ENCODE data around the gene IFNAR2.

DNA sequence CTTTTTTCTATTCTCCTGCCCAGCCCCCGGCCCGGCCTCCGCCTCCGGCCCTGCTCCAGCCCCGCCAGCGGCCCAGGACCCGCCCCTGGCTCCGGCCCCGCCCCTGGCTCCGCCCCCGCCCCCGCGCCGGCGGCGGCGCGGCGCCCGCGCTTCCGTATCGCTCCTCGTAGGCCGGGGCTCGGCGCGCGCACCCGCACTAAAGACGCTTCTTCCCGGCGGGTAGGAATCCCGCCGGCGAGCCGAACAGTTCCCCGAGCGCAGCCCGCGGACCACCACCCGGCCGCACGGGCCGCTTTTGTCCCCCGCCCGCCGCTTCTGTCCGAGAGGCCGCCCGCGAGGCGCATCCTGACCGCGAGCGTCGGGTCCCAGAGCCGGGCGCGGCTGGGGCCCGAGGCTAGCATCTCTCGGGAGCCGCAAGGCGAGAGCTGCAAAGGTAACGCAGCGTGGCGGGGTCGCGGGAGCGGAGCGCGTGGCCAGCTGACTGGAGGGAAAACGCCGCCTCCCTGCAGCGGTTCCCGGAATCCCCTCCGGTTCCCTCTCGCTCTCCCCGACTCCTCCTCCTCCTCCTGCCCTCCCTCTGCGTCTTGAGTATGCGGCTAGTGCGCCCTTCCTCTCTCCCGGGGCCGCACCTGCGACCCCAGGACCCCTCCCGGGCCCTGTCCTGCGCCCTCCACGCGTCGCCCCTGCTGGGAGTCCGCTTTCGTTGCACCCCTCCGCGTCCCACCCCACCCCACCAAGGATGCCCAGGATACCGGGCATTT lies at the start of gene IFNAR2:
- peak; percentile 28 to 79 (median 70) for TF ChIP-seq POLR2AphosphoS5 (IDR thresholded peaks at IDR 0.05)
- TF ChIP-seq, protein P1, sequence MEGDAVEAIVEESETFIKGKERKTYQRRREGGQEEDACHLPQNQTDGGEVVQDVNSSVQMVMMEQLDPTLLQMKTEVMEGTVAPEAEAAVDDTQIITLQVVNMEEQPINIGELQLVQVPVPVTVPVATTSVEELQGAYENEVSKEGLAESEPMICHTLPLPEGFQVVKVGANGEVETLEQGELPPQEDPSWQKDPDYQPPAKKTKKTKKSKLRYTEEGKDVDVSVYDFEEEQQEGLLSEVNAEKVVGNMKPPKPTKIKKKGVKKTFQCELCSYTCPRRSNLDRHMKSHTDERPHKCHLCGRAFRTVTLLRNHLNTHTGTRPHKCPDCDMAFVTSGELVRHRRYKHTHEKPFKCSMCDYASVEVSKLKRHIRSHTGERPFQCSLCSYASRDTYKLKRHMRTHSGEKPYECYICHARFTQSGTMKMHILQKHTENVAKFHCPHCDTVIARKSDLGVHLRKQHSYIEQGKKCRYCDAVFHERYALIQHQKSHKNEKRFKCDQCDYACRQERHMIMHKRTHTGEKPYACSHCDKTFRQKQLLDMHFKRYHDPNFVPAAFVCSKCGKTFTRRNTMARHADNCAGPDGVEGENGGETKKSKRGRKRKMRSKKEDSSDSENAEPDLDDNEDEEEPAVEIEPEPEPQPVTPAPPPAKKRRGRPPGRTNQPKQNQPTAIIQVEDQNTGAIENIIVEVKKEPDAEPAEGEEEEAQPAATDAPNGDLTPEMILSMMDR (IDR thresholded peaks at IDR 0.05): no peak
